Medulla oblongata (tissue), 1 donor: ENCODE results near the gene AGAP1.

ENCODE experiments used
- DNase-seq: peaks from one replicate; pipeline ENCODE4 v3.0.0-alpha.2; 2015; ENCODE audit errors: extremely low spot score

Gene AGAP1

GRCh38 chr2:235533198-235533597 lies 39.4 kb downstream of the AGAP1 start:
- DNase-seq, result no peak

- DNase-seq, result no peak
Observed at GRCh38 chr2:235533616-235534385, 40.0 kb downstream of the AGAP1 start.

DNA sequence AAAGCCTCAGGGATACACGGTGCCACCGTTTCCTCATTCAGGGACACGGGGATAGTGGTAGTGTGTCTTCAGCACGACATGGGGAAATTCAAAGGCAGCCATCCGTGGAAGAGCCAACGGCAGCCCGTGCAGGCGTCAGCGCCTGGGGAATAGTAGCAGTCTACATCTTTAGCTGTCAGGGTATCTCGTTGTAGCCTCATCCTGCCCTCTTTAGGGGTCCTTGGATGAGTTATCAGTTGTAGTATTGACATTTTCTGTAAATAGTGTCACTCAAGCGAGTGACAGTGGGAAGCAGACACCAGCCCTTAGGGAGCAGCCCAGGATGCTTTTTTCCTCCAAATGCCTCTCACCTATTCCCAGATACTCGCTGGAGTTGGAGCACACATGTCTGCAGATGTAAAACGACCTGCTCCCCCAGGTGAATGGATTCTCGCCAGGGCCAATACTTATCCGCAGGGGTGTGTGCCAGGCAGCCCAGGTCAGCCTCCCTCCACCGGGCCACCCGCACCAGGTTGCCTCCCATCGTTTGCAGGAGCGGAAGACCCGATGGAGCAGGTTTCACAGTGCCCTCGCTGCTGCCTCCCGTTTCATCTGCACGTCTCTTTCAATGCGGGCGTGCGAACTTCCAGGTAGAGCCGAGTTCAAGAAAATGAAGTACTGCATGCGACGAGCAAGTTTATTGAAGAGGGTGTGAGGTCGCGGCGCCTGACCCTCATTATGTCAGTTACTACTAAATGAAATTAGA lies 41.0 kb downstream of the AGAP1 start:
- no peak for DNase-seq

- peak; percentile 50 for DNase-seq
Observed at GRCh38 chr2:235535423-235536130, 41.7 kb downstream of the AGAP1 start.

DNA sequence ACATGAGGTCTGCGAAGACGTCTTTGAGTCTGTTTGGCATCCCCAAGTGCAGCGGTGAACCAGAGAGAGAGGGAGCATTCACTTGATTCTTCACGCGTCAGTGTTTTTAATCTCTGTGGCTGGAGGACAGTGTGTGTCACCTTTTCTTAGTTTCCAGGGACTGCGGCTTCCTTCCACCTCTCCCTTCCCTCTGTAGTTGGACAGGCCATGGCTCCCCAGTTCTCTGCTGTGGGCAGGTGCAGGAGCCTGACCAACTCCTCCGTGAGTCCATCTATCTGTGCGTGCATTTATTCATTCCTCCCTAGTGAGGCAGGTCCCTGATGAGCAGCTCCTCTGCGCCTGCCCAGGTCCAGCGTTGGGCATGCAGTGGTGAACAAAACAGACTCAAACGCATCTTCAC lies 42.9 kb downstream of the AGAP1 start:
- DNase-seq, result no peak

GRCh38 chr2:235537186-235537585 lies 43.3 kb downstream of the AGAP1 start:
- no peak for DNase-seq

DNA sequence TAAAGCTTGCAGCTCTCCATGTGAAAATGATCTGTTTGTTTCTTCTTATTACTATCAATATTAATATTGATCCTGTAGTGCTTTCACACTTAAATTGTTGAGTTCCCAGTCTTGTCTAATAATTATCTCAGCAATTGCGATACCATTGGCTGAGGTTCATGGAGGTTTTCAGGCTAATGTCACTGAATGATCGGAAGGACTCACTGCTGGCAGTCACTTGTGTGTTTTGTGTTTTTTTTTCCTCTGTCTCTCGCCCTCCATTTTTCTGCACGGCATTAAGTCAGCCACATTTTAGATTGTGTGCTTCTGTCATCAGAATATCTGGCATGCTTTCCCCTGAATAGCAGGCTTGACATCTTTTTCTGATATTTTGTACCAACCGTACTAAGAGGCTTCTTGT lies 43.7 kb downstream of the AGAP1 start:
- no peak for DNase-seq

DNA sequence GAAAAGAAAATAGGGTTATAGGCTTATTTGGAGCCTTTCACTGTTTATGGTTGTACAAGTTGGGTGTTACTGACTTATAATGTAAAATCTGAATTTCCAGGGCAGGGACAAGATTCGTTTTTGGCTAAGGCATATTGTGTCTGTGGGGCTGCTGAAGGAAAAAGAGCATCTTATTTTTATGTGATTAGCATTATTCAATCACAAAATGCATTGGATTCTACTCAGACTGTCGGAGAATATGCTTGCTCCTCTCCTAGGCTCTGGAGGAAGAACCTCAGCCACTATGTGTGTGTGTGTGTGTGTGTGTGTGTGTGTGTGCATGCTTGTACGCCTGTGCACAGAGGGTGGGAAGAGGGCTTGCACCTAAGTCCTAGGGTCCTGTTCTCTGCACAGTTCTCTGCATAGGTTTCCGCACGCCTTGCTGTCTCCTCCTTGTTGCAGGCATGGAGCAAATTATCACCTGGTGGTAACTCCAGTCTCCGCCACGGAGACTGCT lies 44.3 kb downstream of the AGAP1 start:
- no peak for DNase-seq

- no peak for DNase-seq
Observed at GRCh38 chr2:235538981-235539380, 45.1 kb downstream of the AGAP1 start.

- no peak for DNase-seq
Observed at GRCh38 chr2:235539773-235540172, 45.9 kb downstream of the AGAP1 start.

- DNase-seq, result no peak
Observed at GRCh38 chr2:235541016-235541415, 47.2 kb downstream of the AGAP1 start.

GRCh38 chr2:235541838-235542549 lies 48.2 kb downstream of the AGAP1 start:
- no peak for DNase-seq

GRCh38 chr2:235542733-235543127 lies 48.9 kb downstream of the AGAP1 start:
- no peak for DNase-seq

GRCh38 chr2:235543128-235543750 lies 49.4 kb downstream of the AGAP1 start:
- no peak for DNase-seq

- DNase-seq, result no peak
Observed at GRCh38 chr2:235543851-235544688, 50.2 kb downstream of the AGAP1 start.

- DNase-seq, result no peak
Observed at GRCh38 chr2:235544689-235544969, 50.8 kb downstream of the AGAP1 start.

DNA sequence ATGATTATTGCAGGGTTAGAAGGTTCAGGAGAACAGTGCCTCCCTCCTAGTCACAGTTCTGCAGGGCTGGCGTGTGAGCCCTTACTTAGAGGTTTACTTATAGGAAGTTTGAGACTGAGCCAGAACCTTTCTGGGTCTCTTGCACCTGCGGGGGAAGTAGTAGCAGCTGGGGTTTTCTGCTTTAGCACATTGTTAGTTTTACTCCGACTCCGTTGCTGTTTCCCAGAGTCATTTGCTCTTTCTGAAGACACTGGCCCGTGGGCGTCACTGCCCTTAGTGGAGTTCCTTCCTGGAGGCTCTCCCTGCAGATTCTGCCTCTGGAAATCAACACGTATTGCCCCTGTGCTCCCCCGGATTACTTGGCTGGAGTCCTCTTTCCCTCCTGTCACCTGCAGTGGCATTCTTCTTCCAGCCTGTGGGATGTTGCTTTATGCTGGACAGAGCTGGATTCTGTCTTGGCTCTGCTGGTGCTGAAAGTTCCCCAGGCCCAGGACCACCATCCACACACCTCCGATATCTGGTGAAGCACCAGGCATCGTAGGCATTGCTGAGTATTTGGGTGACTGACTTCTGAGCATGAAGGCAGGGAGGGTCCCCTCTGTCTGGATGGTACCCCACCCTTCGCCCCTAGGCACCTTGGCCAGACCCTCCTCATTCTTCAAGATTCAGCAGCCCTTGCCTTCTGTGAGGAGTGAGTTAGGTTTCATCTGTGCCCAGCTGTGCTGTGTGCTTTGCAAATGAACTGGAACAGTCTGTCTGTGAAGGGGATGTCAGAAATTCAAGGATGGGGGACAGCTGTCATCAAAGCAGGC lies 51.7 kb downstream of the AGAP1 start:
- DNase-seq, result no peak

DNA sequence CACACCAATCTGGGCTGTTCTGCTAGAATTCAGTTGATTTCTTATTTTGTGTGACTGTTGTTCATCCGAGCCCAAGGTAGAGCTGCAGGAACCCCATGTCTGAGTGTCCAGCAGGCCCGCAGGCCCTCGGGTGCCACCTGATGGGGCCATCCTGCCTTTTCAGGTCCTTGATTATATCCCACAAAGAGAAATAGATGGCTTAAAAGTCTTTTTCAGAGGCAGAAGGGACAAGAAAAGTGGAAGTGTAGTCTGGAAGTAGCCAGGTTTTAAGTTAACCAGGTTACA lies 52.2 kb downstream of the AGAP1 start:
- no peak for DNase-seq

- no peak for DNase-seq
Observed at GRCh38 chr2:235546436-235546835, 52.6 kb downstream of the AGAP1 start.

- DNase-seq, result no peak
Observed at GRCh38 chr2:235549735-235550377, 56.0 kb downstream of the AGAP1 start.
